Hematopoietic multipotent progenitor cell treated with erythropoietin and hydrocortisone succinate and interleukin-3 and kit ligand, for 17 days (in vitro differentiated cells): Measurements from ENCODE around the gene BORCS6.
A peak's percentile ranks its signal among the peaks of the same experiment; 100 is the strongest.

ENCODE experiments used
- DNase-seq: peaks from one replicate; pipeline ENCODE4 v3.0.0-alpha.2; 2015; ENCODE audit warnings: low spot score

The BORCS6 gene

GRCh38 chr17:8210761-8211458 is 20.9 kb upstream of the BORCS6 start:
- no peak for DNase-seq

- peak; percentile 98 for DNase-seq
Measured at GRCh38 chr17:8209907-8210760, 20.2 kb upstream of the BORCS6 start, which contains the start of gene AURKB. Gene AURKB, minus strand, starts transcription at chr17:8210575. Its CDS starts 351 bp downstream, at chr17:8210224.

- DNase-seq, result no peak
Measured at GRCh38 chr17:8206536-8206935, 16.6 kb upstream of the BORCS6 start.

GRCh38 chr17:8204761-8205555 is 15.0 kb upstream of the BORCS6 start:
- no peak for DNase-seq

- peak; percentile 93 for DNase-seq
Measured at GRCh38 chr17:8192070-8192815, 2.3 kb upstream of the BORCS6 start.

GRCh38 chr17:8190506-8190905 is 526 bp upstream of the BORCS6 start:
- no peak for DNase-seq

- peak; percentile 24 for DNase-seq
Measured at GRCh38 chr17:8189041-8189710, 804 bp downstream of the BORCS6 start.

- peak; percentile 8 for DNase-seq
Measured at GRCh38 chr17:8188263-8188839, 1.6 kb downstream of the BORCS6 start.

GRCh38 chr17:8187517-8188262 is 2.3 kb downstream of the BORCS6 start:
- DNase-seq, result peak; percentile 97

- peak; percentile 93 for DNase-seq
Measured at GRCh38 chr17:8186787-8187516, 3.0 kb downstream of the BORCS6 start.

- DNase-seq, result no peak
Measured at GRCh38 chr17:8186446-8186786, 3.6 kb downstream of the BORCS6 start.

- peak; percentile 86 for DNase-seq
Measured at GRCh38 chr17:8185582-8186445, 4.2 kb downstream of the BORCS6 start.

- DNase-seq, result no peak
Measured at GRCh38 chr17:8176998-8177731, 12.8 kb downstream of the BORCS6 start.

GRCh38 chr17:8176197-8176940 is 13.6 kb downstream of the BORCS6 start, which contains the start of gene TMEM107:
Gene TMEM107, minus strand, starts transcription at chr17:8176380. Its CDS starts 94 bp downstream, at chr17:8176286.
- peak; percentile 87 for DNase-seq

- DNase-seq, result no peak
Measured at GRCh38 chr17:8175795-8176196, 14.2 kb downstream of the BORCS6 start.

GRCh38 chr17:8173871-8174322 is 16.1 kb downstream of the BORCS6 start:
- no peak for DNase-seq
